Esophagus squamous epithelium (tissue), 5 donors: ENCODE data around the gene USH1G. TPM values are rescaled to one million over a fixed set of nuclear protein-coding genes. Genes with fewer than 3 reads are reported as not detected.

ENCODE experiments used
- DNase-seq: peaks from one replicate; lab custom pipeline; 2025; lab: John Stamatoyannopoulos, UW
- H3K27ac ChIP-seq, 4 donors: fragments of 200-600 bp; sonication (generic); one replicate each; pipeline ENCODE4 v1.5.1; 2016 to 2019; ENCODE audit warnings: mild to moderate bottlenecking in 1 of 4
- H3K27me3 ChIP-seq, 4 donors: fragments of 200-600 bp; sonication (generic); 1 replicate in 3 of 4; 2 replicates in 1 of 4; pipeline versions ENCODE4 v1.5.1 to v1.6.0; 2017 to 2021; ENCODE audit warnings: antibody characterized with exemption in 1 of 4
- H3K36me3 ChIP-seq, 3 donors: fragments of 200-600 bp; sonication (generic); one replicate each; pipeline ENCODE4 v1.5.1; 2016 to 2019
- H3K4me1 ChIP-seq, 3 donors: fragments of 200-600 bp; sonication (generic); one replicate each; pipeline ENCODE4 v1.5.1; 2017 to 2019
- H3K4me3 ChIP-seq, 4 donors: fragments of 200-600 bp; sonication (generic); 1 replicate in 3 of 4; 2 replicates in 1 of 4; pipeline ENCODE4 v1.5.1; 2016 to 2019; ENCODE audit warnings: mild to moderate bottlenecking in 2 of 4, moderate library complexity in 1 of 4
- H3K9me3 ChIP-seq, 3 donors: fragments of 200-600 bp; sonication (generic); one replicate each; pipeline ENCODE4 v1.5.1; 2016 to 2019
- CTCF ChIP-seq, 6 experiments: fragments of 450-650 bp in 4 of 6; fragments of 200-600 bp in 2 of 6; sonication (generic) in 2 of 6; IDR thresholded peaks; one replicate each; pipeline ENCODE4 v1.5.1; 2016 to 2019; ENCODE audit warnings: antibody characterized with exemption in 6 of 6, mild to moderate bottlenecking in 4 of 6, moderate library complexity in 4 of 6
- POLR2A ChIP-seq, 4 donors: fragments of 450-650 bp; IDR thresholded peaks; one replicate each; pipeline ENCODE4 v1.6.1; 2017; ENCODE audit warnings: antibody characterized with exemption in 4 of 4, mild to moderate bottlenecking in 4 of 4, moderate library complexity in 3 of 4
- WGBS, 2 donors: methylation state at CpG; one replicate each; pipeline ENCODE4 v1.1.5; 2018; 5-methylcytosine and 5-hydroxymethylcytosine counted together
- intact Hi-C: fragments of 100-400 bp; cut with DNase I; formaldehyde crosslinking; loops from one replicate; pipeline ENCODE4 v1.15.0; 2022
- total RNA-seq, 4 donors: library from RNA; depleted of rRNA; stranded (reverse); fragments of >200 nt; gene quantifications; one replicate each; pipeline ENCODE4 v1.1.0, GENCODE V29; 2016
- donor health status: DM: yes; HTN: yes; CAD: no.

The USH1G gene
- total RNA-seq, 4 donors from 2014 or later, result 2.9 to 12.1 (median 6.7) TPM

- Histone ChIP-seq H3K4me1 (peaks cover 14 to 47% (median 26%) of the 10 kb centered on the region in 3 donors), H3K4me3 (peak overlapping the region; percentile 65 to 83 (median 74)), H3K36me3 (peaks cover 0 to 5% (median 0%) of the 10 kb centered on the region in 3 donors), H3K9me3 (no peaks in the 10 kb centered on the region), H3K27ac (peak overlapping the region; percentile 91 to 94 (median 92)), H3K27me3 (peaks cover 0 to 5% (median 0%) of the 10 kb centered on the region in 4 donors)
- no peak for TF ChIP-seq CTCF (IDR thresholded peaks at IDR 0.05)
- no peak for TF ChIP-seq POLR2A (IDR thresholded peaks at IDR 0.05)
- no peak for DNase-seq
- WGBS, 2 donors, result 55 to 57% methylated on average over 6 of the region's 6 CpGs
- intact Hi-C loops, result no loop called here
These were observed 49.0 kb downstream of the USH1G start for GRCh38 chr17:74873874-74874614.

GRCh38 chr17:74873037-74873873 lies 49.8 kb downstream of the USH1G start:
- Histone ChIP-seq H3K27me3 (peaks cover 0 to 5% (median 0%) of the 10 kb centered on the region in 4 donors), H3K9me3 (no peaks in the 10 kb centered on the region), H3K27ac (peak overlapping the region; percentile 91 to 94 (median 92)), H3K36me3 (peaks cover 0 to 5% (median 0%) of the 10 kb centered on the region in 3 donors), H3K4me1 (peaks cover 14 to 41% (median 24%) of the 10 kb centered on the region in 3 donors), H3K4me3 (peak overlapping the region; percentile 65 to 83 (median 74))
- TF ChIP-seq POLR2A (IDR thresholded peaks at IDR 0.05) (peak in 3 of 4 donors; percentile 88 to 97 (median 96)), CTCF (IDR thresholded peaks at IDR 0.05) (peak in 1 of 6 experiments; percentile 7)
- 0 to 1% methylated on average over 12 to 28 of the region's 55 CpGs for WGBS, 2 donors
- intact Hi-C loops, result no loop called here
- peak; percentile 98 for DNase-seq

- peaks cover 8 to 33% (median 18%) of the 10 kb centered on the region in 3 donors for H3K4me1 ChIP-seq
- WGBS, 2 donors, result 10 to 13% methylated on average over 18 to 21 of the region's 38 CpGs
- no peak for DNase-seq
These were observed 50.6 kb downstream of the USH1G start, which contains the start of gene FDXR for GRCh38 chr17:74872313-74873036. TSS of gene FDXR (minus strand) at chr17:74872994. CDS start at chr17:74872944, 50 bp downstream.

More at GRCh38 chr17:74872313-74873036, 50.6 kb downstream of the USH1G start, which contains the start of gene FDXR:
- Histone ChIP-seq H3K36me3 (peaks cover 0 to 5% (median 0%) of the 10 kb centered on the region in 3 donors), H3K9me3 (no peaks in the 10 kb centered on the region), H3K4me3 (peak within 1 kb of the TSS; percentile 65 to 83 (median 74)), H3K27me3 (no peaks in the 10 kb centered on the region), H3K27ac (peak within 1 kb of the TSS; percentile 91 to 94 (median 92))
- TF ChIP-seq CTCF (IDR thresholded peaks at IDR 0.05) (peak in 2 of 6 experiments; percentile 4 to 17), POLR2A (IDR thresholded peaks at IDR 0.05) (peak in 2 of 4 donors; percentile 77 to 84)
- intact Hi-C loops, result no loop called here
